ENCODE measurements around the gene ZNF277.

ZNF277 gene

GRCh38 chr7:112201411-112201810 lies 5.1 kb upstream of the ZNF277 start:
- no peak for TF ChIP-seq CTCF (IDR thresholded peaks at IDR 0.05; ENCODE audit: borderline replicate concordance, insufficient read depth, low read depth, low read length)
- H3K4me3 ChIP-seq (ENCODE audit: low read depth, low read length): no peak overlapping the region

DNA sequence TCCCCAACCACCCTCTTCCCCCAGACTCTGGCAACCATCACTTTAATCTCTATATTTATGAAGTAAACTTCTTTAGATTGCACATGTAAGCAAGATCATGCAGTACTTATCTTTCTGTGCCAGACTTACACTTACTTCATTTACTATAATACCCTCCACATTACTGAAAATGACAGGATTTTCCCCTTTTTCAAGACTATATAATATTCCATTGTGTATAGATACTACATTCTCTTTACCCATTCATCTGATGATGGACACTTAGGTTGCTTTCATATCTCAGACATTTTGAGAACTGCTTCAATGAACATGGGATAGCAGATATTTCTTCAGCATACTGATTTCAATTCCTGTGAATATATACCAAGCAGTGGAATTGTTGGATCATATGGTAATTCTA lies 4.7 kb upstream of the ZNF277 start:
- TF ChIP-seq CTCF (IDR thresholded peaks at IDR 0.05; ENCODE audit: borderline replicate concordance, insufficient read depth, low read depth, low read length): no peak
- no peak overlapping the region for H3K4me3 ChIP-seq (ENCODE audit: low read depth, low read length)

- TF ChIP-seq CTCF (IDR thresholded peaks at IDR 0.05; ENCODE audit: borderline replicate concordance, insufficient read depth, low read depth, low read length): no peak
- H3K4me3 ChIP-seq (ENCODE audit: low read depth, low read length): no peak overlapping the region
Measured at GRCh38 chr7:112202816-112203215, 3.7 kb upstream of the ZNF277 start.

DNA sequence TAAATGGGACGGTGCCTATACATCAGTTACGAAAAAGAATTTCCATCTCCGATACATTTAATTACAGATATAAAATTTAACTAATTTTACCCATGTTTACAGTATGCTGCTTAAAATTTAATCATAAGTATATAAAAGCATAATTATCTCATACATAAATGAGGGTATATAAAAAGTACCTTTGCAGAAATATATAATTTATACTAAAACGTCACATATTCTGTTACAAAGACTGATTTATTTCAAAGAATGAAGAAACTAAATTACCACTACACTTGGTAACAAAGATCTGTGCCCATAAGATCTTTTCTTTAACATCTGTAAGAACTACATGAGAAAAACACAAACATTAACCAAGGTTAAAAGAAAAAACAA lies 3.1 kb upstream of the ZNF277 start:
- no peak overlapping the region for H3K4me3 ChIP-seq (ENCODE audit: low read depth, low read length)
- no peak for TF ChIP-seq CTCF (IDR thresholded peaks at IDR 0.05; ENCODE audit: borderline replicate concordance, insufficient read depth, low read depth, low read length)

- no peak for TF ChIP-seq CTCF (IDR thresholded peaks at IDR 0.05; ENCODE audit: borderline replicate concordance, insufficient read depth, low read depth, low read length)
- peak overlapping the region; percentile 94 for H3K4me3 ChIP-seq (ENCODE audit: low read depth, low read length)
Measured at GRCh38 chr7:112204499-112205342, 1.8 kb upstream of the ZNF277 start.

DNA sequence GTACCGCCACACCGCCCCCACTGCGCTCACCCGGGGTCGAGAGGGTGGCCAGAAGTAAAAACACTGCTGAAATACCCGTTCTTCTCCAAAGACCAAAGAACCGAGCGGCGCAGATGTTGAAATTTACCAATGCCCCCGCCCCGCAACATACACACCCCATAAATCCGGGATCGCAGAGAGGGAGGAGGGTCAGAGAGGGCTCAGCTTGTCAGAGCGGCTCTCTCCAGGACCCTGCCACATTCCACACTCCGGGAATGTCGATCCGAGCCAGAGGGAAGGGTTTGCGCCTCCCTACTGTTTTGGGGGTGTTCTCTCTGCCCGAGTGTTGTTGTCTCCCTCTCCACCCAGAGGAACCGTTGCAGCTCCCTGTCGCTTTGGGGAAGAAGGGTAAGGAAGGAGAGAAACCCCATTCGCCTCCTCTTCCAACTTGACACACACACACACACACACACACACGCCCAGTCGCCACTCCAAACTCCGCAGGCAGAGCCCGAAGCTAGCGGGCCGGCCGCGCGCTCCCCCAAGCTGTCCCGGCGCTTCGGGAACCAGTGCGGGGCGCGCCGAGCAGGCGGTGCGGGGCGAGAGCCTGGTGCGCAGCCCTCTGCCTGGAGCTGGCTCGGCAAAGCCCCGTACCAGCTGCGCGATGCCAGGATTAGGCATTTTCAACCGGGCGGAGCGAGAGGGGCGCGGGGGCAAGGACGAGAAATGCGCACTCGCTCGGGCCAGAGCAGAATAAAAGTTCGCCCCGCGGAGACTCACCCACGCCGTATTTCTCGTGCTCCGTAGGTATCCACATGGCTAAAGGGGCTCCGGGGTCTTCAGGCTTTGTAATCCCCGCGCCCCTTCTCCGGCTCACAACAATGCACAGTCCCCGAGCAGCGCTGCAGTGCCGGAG lies 905 bp upstream of the ZNF277 start:
- H3K4me3 ChIP-seq (ENCODE audit: low read depth, low read length): peak overlapping the region; percentile 94
- no peak for TF ChIP-seq CTCF (IDR thresholded peaks at IDR 0.05; ENCODE audit: borderline replicate concordance, insufficient read depth, low read depth, low read length)
